Thyroid gland (tissue), 4 donors: Measurements from ENCODE around the gene ARL15. TPM values are rescaled to one million over a fixed set of nuclear protein-coding genes. Genes with fewer than 3 reads are reported as not detected.
"Not testable (repeated sequence)": the region's sequence is repeated elsewhere in the genome, so short reads cannot be mapped to it uniquely, and the experiment has no call there.

Source experiments
- DNase-seq, 2 donors: peaks; one replicate each; pipeline ENCODE4 v3.0.0-alpha.2; 2019
- H3K27ac ChIP-seq, 3 donors: fragments of 200-600 bp; sonication (generic); 1 replicate in 2 of 3; 2 replicates in 1 of 3; pipeline ENCODE4 v1.5.1; 2016 to 2019; ENCODE audit warnings: mild to moderate bottlenecking in 1 of 3, moderate library complexity in 1 of 3
- H3K27me3 ChIP-seq: fragments of 200-600 bp; sonication (generic); one replicate; pipeline ENCODE4 v1.5.1; 2019
- H3K36me3 ChIP-seq, 2 donors: fragments of 200-600 bp; sonication (generic); one replicate each; pipeline ENCODE4 v1.5.1; 2016 to 2019
- H3K4me1 ChIP-seq, 2 donors: fragments of 200-600 bp; sonication (generic); one replicate each; pipeline ENCODE4 v1.5.1; 2017 to 2019
- H3K4me3 ChIP-seq, 3 donors: fragments of 200-600 bp; sonication (generic); replicated peaks in 1 of 3; 1 replicate in 2 of 3; 2 replicates in 1 of 3; pipeline ENCODE4 v1.5.1; 2016; ENCODE audit warnings: mild to moderate bottlenecking in 1 of 3
- H3K9me3 ChIP-seq: fragments of 200-600 bp; sonication (generic); one replicate; pipeline ENCODE4 v1.5.1; 2017
- POLR2A ChIP-seq, 2 donors: fragments of 450-650 bp; IDR thresholded peaks; one replicate each; pipeline ENCODE4 v1.6.1; 2017; ENCODE audit warnings: antibody characterized with exemption in 2 of 2, mild to moderate bottlenecking in 2 of 2, moderate library complexity in 1 of 2
- WGBS, 2 donors: methylation state at CpG; one replicate each; pipeline ENCODE4 v1.1.5; 2017; 5-methylcytosine and 5-hydroxymethylcytosine counted together
- intact Hi-C: fragments of 100-400 bp; cut with DNase I; formaldehyde crosslinking; loops from one replicate; pipeline ENCODE4 v1.15.1; 2023
- total RNA-seq, 4 donors: library from RNA; depleted of rRNA; stranded (reverse); fragments of >200 nt; gene quantifications; one replicate each; pipeline ENCODE4 v1.2.3, GENCODE V29; 2016
- TF ChIP-seq, protein P1 (sequence below), 6 experiments: fragments of 200-600 bp in 3 of 6; fragments of 450-650 bp in 3 of 6; sonication (generic) in 3 of 6; IDR thresholded peaks; one replicate each; pipeline ENCODE4 v1.5.1; 2016 to 2019; ENCODE audit warnings: antibody characterized with exemption in 6 of 6, mild to moderate bottlenecking in 2 of 6, inconsistent platforms in 1 of 6, moderate library complexity in 1 of 6

The ARL15 gene
- 10 to 100 TPM; 23.2 to 39.0 (median 29.5) TPM for total RNA-seq

DNA sequence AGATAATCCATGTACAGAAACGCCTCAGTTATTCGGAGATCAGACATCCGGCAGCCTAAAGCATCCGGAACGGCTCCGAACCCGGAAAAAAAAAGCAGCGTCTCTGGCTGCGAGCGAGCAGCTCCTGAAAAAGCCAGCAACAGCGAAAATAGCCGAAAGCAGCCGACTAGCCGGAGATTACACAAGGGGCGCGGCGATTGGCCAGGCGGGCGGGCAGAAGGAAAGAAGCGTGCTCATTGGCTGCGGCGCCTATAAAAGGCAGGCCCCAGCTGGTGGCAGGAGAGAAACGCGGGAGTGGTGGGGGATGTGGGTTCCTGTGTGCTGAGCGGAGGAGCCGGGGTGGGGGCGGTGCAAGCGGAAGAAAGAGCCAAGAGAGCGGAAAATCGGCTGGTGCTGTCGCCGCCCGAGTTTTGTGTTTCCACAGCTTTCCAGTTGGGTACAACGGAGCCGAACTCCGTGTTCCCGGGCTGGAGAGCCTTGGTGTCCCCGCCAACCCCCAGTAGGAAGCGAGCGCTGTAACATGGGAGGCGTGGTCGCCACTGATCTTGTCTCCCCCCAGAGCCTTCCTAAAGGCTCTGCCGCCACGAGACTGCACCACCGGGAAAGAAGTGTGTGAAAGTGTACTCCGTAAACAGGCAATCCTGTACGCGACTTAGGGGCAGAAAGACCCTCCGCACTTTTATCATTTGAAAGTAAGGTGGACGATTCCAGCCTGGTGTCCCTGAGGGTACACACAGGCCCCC, at the start of gene ARL15:
Gene ARL15, minus strand, starts transcription at position 141 of the 743 bp plus-strand sequence.
- intact Hi-C loops: no loop called here
- H3K4me1 ChIP-seq: peaks cover 5 to 15% of the 10 kb centered on the region in 2 donors
- DNase-seq: peak; percentile 99
- 0% methylated on average over 34 to 37 of the region's 50 CpGs for WGBS, 2 donors
- peak within 1 kb of the TSS; percentile 63 to 92 (median 87) for H3K27ac ChIP-seq
- no peaks in the 10 kb centered on the region for H3K27me3 ChIP-seq
- H3K36me3 ChIP-seq: no peaks in the 10 kb centered on the region
- no peaks in the 10 kb centered on the region for H3K9me3 ChIP-seq
- TF ChIP-seq, protein P1, sequence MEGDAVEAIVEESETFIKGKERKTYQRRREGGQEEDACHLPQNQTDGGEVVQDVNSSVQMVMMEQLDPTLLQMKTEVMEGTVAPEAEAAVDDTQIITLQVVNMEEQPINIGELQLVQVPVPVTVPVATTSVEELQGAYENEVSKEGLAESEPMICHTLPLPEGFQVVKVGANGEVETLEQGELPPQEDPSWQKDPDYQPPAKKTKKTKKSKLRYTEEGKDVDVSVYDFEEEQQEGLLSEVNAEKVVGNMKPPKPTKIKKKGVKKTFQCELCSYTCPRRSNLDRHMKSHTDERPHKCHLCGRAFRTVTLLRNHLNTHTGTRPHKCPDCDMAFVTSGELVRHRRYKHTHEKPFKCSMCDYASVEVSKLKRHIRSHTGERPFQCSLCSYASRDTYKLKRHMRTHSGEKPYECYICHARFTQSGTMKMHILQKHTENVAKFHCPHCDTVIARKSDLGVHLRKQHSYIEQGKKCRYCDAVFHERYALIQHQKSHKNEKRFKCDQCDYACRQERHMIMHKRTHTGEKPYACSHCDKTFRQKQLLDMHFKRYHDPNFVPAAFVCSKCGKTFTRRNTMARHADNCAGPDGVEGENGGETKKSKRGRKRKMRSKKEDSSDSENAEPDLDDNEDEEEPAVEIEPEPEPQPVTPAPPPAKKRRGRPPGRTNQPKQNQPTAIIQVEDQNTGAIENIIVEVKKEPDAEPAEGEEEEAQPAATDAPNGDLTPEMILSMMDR (IDR thresholded peaks at IDR 0.05): peak in 1 of 6 experiments; percentile 28
- peak; percentile 97 to 100 for TF ChIP-seq POLR2A (IDR thresholded peaks at IDR 0.05)
- peak within 1 kb of the TSS; percentile 37 to 78 (median 70) for H3K4me3 ChIP-seq

DNA sequence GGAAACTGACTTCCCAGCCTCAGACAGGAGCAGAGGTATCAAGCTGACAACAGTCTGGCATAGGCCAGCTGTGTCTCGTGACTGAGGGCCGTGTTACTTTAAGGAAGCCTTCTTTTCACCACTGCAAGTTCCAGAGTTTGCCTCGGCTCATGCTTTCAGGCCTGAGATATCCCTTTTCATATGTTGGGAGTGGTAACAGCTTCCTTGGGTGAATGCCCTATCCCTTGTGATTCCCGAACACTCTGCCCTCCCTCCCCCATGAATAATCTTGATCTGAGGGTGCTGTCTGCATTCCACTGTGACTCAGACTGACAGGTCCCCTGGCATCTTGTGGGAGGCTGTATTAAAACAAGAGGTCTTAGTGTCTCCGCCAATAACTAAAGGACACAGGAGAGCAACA, 49.7 kb upstream of the ARL15 start:
- intact Hi-C loops: no loop called here
- no peak for TF ChIP-seq POLR2A (IDR thresholded peaks at IDR 0.05)
- TF ChIP-seq, protein P1 (IDR thresholded peaks at IDR 0.05): no peak
- H3K4me1 ChIP-seq: no peaks in the 10 kb centered on the region
- H3K36me3 ChIP-seq: no peaks in the 10 kb centered on the region
- H3K9me3 ChIP-seq: no peaks in the 10 kb centered on the region
- no peak overlapping the region for H3K27ac ChIP-seq
- no peak for DNase-seq
- no peaks in the 10 kb centered on the region for H3K27me3 ChIP-seq
- 43 to 59% methylated on average over 5 of the region's 5 CpGs for WGBS, 2 donors
- no peak overlapping the region for H3K4me3 ChIP-seq

DNA sequence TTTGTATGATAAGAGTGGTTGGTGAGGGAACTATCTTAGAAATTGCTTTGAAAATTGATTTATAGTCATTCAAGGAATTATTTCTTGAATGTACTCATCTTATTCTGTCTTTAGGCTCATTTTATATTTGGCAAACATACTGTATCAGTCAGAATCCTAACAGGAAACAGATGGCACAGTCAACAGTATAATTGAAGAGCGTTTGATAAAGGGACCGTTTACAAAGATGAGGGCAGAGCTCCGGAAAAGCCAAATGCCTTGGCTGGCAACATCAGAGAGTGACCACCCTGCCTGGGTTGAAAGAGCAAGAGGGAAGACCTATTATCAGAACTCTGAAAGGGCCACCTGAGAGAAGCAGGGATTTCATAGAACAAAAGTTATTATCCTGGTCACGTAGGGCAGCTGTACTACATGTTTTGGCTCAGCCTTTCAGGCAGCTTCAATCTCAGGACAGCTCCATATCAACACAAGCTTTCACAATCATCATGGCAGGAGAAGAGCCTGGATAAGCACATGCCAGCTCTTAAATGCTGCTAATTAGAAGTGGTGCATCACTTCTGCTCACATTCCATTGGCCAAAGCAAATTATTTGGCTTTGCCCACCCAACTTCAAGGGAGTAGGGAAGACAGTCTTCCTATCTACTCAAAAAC, 47.2 kb upstream of the ARL15 start:
- TF ChIP-seq POLR2A (IDR thresholded peaks at IDR 0.05): no peak
- TF ChIP-seq, protein P1 (IDR thresholded peaks at IDR 0.05): no peak
- intact Hi-C loops: no loop called here
- no peaks in the 10 kb centered on the region for H3K9me3 ChIP-seq
- no peaks in the 10 kb centered on the region for H3K4me1 ChIP-seq
- H3K36me3 ChIP-seq: no peaks in the 10 kb centered on the region
- H3K27ac ChIP-seq: no peak overlapping the region
- WGBS, 2 donors: 64 to 68% methylated on average over 4 of the region's 4 CpGs
- H3K27me3 ChIP-seq: no peaks in the 10 kb centered on the region
- no peak overlapping the region for H3K4me3 ChIP-seq
- DNase-seq: no peak

DNA sequence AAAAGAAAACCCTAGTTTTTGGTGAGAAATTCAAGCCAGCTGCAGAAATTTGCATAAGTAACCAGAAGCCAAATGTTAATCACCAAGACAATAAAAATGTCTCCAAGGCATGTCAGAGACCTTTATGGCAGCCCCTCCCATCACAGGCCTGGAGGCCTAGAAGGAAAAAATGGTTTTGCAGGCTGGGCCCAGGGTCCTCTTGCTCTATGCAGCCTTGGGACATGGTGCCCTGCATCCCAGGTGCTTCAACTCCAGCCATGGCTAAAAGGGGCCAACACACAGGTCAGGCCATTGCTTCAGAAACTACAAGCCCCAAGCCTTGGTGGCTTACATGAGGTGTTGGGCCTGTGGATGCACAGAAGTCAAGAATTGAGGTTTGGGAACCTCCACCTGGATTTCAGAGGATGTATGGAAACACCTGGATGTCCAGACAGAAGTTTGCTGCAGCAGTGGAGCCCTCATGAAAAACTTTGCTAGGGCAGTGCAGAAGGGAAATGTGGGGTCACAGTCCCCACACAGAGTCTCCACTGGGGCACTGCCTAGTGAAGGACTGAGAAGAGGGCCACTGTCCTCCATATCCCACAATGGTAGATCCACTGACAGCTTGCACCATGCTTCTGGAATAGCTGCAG, 43.7 kb upstream of the ARL15 start:
- H3K4me3 ChIP-seq, H3K36me3 ChIP-seq, H3K9me3 ChIP-seq, H3K4me1 ChIP-seq, DNase-seq, H3K27me3 ChIP-seq, H3K27ac ChIP-seq, intact Hi-C loops: not testable (repeated sequence)

DNA sequence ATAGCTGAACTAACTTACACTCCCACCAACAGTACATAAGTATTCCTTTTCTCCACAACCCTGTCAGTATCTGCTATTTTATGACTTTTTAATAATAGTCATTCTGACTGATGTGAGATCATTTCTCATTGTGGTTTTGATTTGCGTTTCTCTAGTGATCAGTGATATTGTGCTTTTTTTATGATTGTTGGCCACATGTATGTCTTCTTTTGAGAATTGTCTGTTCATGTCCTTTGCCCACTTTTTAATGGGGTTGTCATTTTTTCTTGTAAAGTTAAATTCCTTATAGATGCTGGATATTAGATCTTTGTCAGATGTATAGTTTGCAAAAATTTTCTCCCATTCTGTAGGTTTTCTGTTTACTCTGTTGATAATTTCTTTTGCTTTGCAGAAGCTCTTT, 42.2 kb upstream of the ARL15 start:
- intact Hi-C loops: not testable (repeated sequence)

More for the DNA sequence above, 42.2 kb upstream of the ARL15 start:
- not testable (repeated sequence) for DNase-seq, H3K27me3 ChIP-seq, H3K36me3 ChIP-seq, H3K4me1 ChIP-seq, H3K27ac ChIP-seq, H3K9me3 ChIP-seq, H3K4me3 ChIP-seq
- 0 to 48% methylated on average over 1 of the region's 1 CpG for WGBS, 2 donors
